HepG2 (cell line): ENCODE measurements around the gene PCDHB2. TPM values are rescaled to one million over a fixed set of nuclear protein-coding genes. Genes with fewer than 3 reads are reported as not detected.
A peak's percentile ranks its signal among the peaks of the same experiment; 100 is the strongest.

ENCODE experiments used
- AHR ChIP-seq: IDR thresholded peaks from 2 replicates; pipeline ENCODE4 v1.6.1; 2018; ENCODE audit warnings: missing genetic modification reagents, missing compliant biosample characterization
- CBX5 ChIP-seq: sonication (generic); formaldehyde crosslinking; IDR thresholded peaks from 2 replicates; pipeline ENCODE4 v1.4.0; 2020; ENCODE audit warnings: missing genetic modification reagents, borderline replicate concordance
- CENPX ChIP-seq: sonication (generic); formaldehyde crosslinking; IDR thresholded peaks from 2 replicates; pipeline ENCODE4 v1.9.0; 2021; ENCODE audit warnings: mild to moderate bottlenecking, missing genetic modification reagents, moderate library complexity
- CREM ChIP-seq, 2 experiments: sonication (generic) in 1 of 2; formaldehyde crosslinking in 1 of 2; IDR thresholded peaks; 2 replicates each; pipeline versions ENCODE4 v1.4.0 to v1.6.1; 2016 to 2020; ENCODE audit warnings: antibody characterized with exemption in 1 of 2, mild to moderate bottlenecking in 1 of 2, missing genetic modification reagents in 1 of 2
- FOSL2 ChIP-seq: sonication (generic); formaldehyde crosslinking; IDR thresholded peaks from 2 replicates; pipeline ENCODE4 v1.4.0; 2020; ENCODE audit warnings: missing genetic modification reagents
- GPN1 ChIP-seq: sonication (generic); formaldehyde crosslinking; IDR thresholded peaks from 2 replicates; pipeline ENCODE4 v1.5.1; 2020; ENCODE audit warnings: missing genetic modification reagents, borderline replicate concordance
- MIER2 ChIP-seq: IDR thresholded peaks from 2 replicates; pipeline ENCODE4 v1.6.1; 2016; ENCODE audit warnings: missing biosample characterization, missing genetic modification reagents
- MIER3 ChIP-seq: IDR thresholded peaks from 2 replicates; pipeline ENCODE4 v1.6.1; 2016; ENCODE audit warnings: missing compliant biosample characterization, borderline replicate concordance
- MIXL1 ChIP-seq: IDR thresholded peaks from 2 replicates; pipeline ENCODE4 v1.6.1; 2016
- NRL ChIP-seq: sonication (generic); formaldehyde crosslinking; IDR thresholded peaks from 2 replicates; pipeline ENCODE4 v1.5.0; 2020; ENCODE audit warnings: missing genetic modification reagents, mild to moderate bottlenecking, moderate library complexity, borderline replicate concordance
- SAP130 ChIP-seq: IDR thresholded peaks from 2 replicates; pipeline ENCODE4 v1.6.1; 2016; ENCODE audit warnings: low read depth
- ZFP41 ChIP-seq: sonication (generic); formaldehyde crosslinking; IDR thresholded peaks from 2 replicates; pipeline ENCODE4 v1.4.0; 2020; ENCODE audit warnings: mild to moderate bottlenecking, missing genetic modification reagents, borderline replicate concordance
- ZNF451 ChIP-seq: sonication (generic); formaldehyde crosslinking; IDR thresholded peaks from 2 replicates; pipeline ENCODE4 v1.5.0; 2020; ENCODE audit warnings: mild to moderate bottlenecking, missing genetic modification reagents
- ZNF678 ChIP-seq: sonication (generic); formaldehyde crosslinking; IDR thresholded peaks from 2 replicates; pipeline ENCODE4 v1.4.0; 2020; ENCODE audit warnings: mild to moderate bottlenecking, missing genetic modification reagents
- ZSCAN29 ChIP-seq: sonication (generic); formaldehyde crosslinking; conservative IDR thresholded peaks from 2 replicates; pipeline ENCODE4 v1.4.0; 2020; ENCODE audit warnings: mild to moderate bottlenecking, missing genetic modification reagents
- polyA plus RNA-seq, 8 experiments: library from polyadenylated mRNA; depleted of rRNA in 3 of 8; stranded (reverse) in 7 of 8; unstranded in 1 of 8; fragments of >200 nt; fragmentation: Illumina TruSeq in 4 of 8; extraction: Trizol in 4 of 8; gene quantifications; 2 replicates each; pipeline versions ENCODE4 v1.2.1 to v1.2.3, GENCODE V29; 2011 to 2016; ENCODE audit warnings: low read depth in 4 of 8, missing spikeins in 1 of 8, mixed read lengths in 1 of 8; ENCODE audit not compliant: insufficient read depth in 1 of 8
- total RNA-seq, 5 experiments: library from RNA; depleted of rRNA; stranded (reverse); fragments of >200 nt; fragmentation: Illumina TruSeq; extraction: Trizol; gene quantifications; 2 replicates each; pipeline ENCODE4 v1.2.3, GENCODE V29; 2016; ENCODE audit warnings: low read depth in 1 of 5
- TF ChIP-seq, protein P1 (sequence below): sonication (generic); formaldehyde crosslinking; IDR thresholded peaks from 2 replicates; pipeline ENCODE4 v1.4.0; 2020; ENCODE audit warnings: mild to moderate bottlenecking, missing genetic modification reagents
- TF ChIP-seq, protein P2 (sequence below): sonication (generic); formaldehyde crosslinking; IDR thresholded peaks from 2 replicates; pipeline ENCODE4 v1.4.0; 2020; ENCODE audit warnings: missing genetic modification reagents, borderline replicate concordance
- TF ChIP-seq, protein P3 (sequence below): sonication (generic); formaldehyde crosslinking; IDR thresholded peaks from 2 replicates; pipeline ENCODE4 v1.4.0; 2020; ENCODE audit warnings: missing genetic modification reagents
- TF ChIP-seq, protein P4 (sequence below): IDR thresholded peaks from 2 replicates; pipeline ENCODE4 v1.6.1; 2016; ENCODE audit warnings: low read depth, borderline replicate concordance

Gene PCDHB2
- total and polyA plus RNA-seq, 2 of the 13 experiments (the other 11 are each of a cell fraction or from before 2014, with no cell fraction given) = 7.1 to 7.5 TPM

DNA sequence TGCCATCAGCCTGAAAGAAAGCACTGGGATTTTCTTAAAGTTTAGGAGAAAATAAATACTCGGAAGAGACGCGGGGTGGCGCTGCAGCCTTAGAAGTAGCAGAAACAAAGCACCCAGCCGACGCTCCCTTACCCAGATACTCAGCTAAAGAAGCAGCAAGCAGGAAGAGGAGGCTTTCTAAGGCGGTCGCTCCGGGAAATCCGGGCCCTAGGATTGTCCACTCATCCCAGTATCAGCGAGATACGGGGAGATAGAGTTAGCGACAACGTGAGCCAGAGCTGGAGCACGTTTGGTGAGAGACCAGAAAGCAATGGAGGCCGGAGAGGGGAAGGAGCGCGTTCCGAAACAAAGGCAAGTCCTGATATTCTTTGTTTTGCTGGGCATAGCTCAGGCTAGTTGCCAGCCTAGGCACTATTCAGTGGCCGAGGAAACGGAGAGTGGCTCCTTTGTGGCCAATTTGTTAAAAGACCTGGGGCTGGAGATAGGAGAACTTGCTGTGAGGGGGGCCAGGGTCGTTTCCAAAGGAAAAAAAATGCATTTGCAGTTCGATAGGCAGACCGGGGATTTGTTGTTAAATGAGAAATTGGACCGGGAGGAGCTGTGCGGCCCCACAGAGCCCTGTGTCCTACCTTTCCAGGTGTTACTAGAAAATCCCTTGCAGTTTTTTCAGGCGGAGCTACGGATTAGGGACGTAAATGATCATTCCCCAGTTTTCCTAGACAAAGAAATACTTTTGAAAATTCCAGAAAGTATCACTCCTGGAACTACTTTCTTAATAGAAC is at the start of gene PCDHB2 (continued):
- TF ChIP-seq ZSCAN29 (CRISPR knock-in tag) (no peak), CREM (IDR thresholded peaks at IDR 0.05) (no peak), CREM (CRISPR knock-in tag; IDR thresholded peaks at IDR 0.05) (no peak), MIER3 (CRISPR knock-in tag) (no peak), MIER2 (CRISPR knock-in tag) (peak; percentile 42; the same call in 1 of the 2 replicates), NRL (CRISPR knock-in tag) (no peak), GPN1 (CRISPR knock-in tag) (no peak), CENPX (CRISPR knock-in tag) (no peak), SAP130 (CRISPR knock-in tag) (peak; percentile 49), FOSL2 (CRISPR knock-in tag) (0 out of 2 replicates have a peak, but pooled peaks have one; percentile 7), ZNF451 (no peak), CBX5 (CRISPR knock-in tag) (peak; percentile 24; the same call in 1 of the 2 replicates), ZFP41 (CRISPR knock-in tag) (no peak), ZNF678 (no peak), AHR (CRISPR knock-in tag) (peak; percentile 63; the same call in 1 of the 2 replicates), MIXL1 (CRISPR knock-in tag) (0 out of 2 replicates have a peak, but pooled peaks have one; percentile 37)
- TF ChIP-seq, protein P1, sequence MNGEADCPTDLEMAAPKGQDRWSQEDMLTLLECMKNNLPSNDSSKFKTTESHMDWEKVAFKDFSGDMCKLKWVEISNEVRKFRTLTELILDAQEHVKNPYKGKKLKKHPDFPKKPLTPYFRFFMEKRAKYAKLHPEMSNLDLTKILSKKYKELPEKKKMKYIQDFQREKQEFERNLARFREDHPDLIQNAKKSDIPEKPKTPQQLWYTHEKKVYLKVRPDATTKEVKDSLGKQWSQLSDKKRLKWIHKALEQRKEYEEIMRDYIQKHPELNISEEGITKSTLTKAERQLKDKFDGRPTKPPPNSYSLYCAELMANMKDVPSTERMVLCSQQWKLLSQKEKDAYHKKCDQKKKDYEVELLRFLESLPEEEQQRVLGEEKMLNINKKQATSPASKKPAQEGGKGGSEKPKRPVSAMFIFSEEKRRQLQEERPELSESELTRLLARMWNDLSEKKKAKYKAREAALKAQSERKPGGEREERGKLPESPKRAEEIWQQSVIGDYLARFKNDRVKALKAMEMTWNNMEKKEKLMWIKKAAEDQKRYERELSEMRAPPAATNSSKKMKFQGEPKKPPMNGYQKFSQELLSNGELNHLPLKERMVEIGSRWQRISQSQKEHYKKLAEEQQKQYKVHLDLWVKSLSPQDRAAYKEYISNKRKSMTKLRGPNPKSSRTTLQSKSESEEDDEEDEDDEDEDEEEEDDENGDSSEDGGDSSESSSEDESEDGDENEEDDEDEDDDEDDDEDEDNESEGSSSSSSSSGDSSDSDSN (CRISPR knock-in tag) = peak; percentile 72
- TF ChIP-seq, protein P2, sequence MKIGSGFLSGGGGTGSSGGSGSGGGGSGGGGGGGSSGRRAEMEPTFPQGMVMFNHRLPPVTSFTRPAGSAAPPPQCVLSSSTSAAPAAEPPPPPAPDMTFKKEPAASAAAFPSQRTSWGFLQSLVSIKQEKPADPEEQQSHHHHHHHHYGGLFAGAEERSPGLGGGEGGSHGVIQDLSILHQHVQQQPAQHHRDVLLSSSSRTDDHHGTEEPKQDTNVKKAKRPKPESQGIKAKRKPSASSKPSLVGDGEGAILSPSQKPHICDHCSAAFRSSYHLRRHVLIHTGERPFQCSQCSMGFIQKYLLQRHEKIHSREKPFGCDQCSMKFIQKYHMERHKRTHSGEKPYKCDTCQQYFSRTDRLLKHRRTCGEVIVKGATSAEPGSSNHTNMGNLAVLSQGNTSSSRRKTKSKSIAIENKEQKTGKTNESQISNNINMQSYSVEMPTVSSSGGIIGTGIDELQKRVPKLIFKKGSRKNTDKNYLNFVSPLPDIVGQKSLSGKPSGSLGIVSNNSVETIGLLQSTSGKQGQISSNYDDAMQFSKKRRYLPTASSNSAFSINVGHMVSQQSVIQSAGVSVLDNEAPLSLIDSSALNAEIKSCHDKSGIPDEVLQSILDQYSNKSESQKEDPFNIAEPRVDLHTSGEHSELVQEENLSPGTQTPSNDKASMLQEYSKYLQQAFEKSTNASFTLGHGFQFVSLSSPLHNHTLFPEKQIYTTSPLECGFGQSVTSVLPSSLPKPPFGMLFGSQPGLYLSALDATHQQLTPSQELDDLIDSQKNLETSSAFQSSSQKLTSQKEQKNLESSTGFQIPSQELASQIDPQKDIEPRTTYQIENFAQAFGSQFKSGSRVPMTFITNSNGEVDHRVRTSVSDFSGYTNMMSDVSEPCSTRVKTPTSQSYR (CRISPR knock-in tag) = no peak
- TF ChIP-seq, protein P3, sequence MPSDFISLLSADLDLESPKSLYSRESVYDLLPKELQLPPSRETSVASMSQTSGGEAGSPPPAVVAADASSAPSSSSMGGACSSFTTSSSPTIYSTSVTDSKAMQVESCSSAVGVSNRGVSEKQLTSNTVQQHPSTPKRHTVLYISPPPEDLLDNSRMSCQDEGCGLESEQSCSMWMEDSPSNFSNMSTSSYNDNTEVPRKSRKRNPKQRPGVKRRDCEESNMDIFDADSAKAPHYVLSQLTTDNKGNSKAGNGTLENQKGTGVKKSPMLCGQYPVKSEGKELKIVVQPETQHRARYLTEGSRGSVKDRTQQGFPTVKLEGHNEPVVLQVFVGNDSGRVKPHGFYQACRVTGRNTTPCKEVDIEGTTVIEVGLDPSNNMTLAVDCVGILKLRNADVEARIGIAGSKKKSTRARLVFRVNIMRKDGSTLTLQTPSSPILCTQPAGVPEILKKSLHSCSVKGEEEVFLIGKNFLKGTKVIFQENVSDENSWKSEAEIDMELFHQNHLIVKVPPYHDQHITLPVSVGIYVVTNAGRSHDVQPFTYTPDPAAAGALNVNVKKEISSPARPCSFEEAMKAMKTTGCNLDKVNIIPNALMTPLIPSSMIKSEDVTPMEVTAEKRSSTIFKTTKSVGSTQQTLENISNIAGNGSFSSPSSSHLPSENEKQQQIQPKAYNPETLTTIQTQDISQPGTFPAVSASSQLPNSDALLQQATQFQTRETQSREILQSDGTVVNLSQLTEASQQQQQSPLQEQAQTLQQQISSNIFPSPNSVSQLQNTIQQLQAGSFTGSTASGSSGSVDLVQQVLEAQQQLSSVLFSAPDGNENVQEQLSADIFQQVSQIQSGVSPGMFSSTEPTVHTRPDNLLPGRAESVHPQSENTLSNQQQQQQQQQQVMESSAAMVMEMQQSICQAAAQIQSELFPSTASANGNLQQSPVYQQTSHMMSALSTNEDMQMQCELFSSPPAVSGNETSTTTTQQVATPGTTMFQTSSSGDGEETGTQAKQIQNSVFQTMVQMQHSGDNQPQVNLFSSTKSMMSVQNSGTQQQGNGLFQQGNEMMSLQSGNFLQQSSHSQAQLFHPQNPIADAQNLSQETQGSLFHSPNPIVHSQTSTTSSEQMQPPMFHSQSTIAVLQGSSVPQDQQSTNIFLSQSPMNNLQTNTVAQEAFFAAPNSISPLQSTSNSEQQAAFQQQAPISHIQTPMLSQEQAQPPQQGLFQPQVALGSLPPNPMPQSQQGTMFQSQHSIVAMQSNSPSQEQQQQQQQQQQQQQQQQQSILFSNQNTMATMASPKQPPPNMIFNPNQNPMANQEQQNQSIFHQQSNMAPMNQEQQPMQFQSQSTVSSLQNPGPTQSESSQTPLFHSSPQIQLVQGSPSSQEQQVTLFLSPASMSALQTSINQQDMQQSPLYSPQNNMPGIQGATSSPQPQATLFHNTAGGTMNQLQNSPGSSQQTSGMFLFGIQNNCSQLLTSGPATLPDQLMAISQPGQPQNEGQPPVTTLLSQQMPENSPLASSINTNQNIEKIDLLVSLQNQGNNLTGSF (CRISPR knock-in tag) = no peak
- TF ChIP-seq, protein P4, sequence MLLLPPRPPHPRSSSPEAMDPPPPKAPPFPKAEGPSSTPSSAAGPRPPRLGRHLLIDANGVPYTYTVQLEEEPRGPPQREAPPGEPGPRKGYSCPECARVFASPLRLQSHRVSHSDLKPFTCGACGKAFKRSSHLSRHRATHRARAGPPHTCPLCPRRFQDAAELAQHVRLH (CRISPR knock-in tag) = no peak
